SH-SY5Y (cell line): ENCODE data around the gene MCUR1.

Source experiments
- GATA2 ChIP-seq: IDR thresholded peaks from 2 replicates; pipeline ENCODE4 v1.6.1; 2011; ENCODE audit warnings: mild to moderate bottlenecking, low read depth, low read length
- GATA3 ChIP-seq: IDR thresholded peaks from 2 replicates; pipeline ENCODE4 v1.6.1; 2011; ENCODE audit warnings: low read depth, mild to moderate bottlenecking, low read length, moderate library complexity

DNA sequence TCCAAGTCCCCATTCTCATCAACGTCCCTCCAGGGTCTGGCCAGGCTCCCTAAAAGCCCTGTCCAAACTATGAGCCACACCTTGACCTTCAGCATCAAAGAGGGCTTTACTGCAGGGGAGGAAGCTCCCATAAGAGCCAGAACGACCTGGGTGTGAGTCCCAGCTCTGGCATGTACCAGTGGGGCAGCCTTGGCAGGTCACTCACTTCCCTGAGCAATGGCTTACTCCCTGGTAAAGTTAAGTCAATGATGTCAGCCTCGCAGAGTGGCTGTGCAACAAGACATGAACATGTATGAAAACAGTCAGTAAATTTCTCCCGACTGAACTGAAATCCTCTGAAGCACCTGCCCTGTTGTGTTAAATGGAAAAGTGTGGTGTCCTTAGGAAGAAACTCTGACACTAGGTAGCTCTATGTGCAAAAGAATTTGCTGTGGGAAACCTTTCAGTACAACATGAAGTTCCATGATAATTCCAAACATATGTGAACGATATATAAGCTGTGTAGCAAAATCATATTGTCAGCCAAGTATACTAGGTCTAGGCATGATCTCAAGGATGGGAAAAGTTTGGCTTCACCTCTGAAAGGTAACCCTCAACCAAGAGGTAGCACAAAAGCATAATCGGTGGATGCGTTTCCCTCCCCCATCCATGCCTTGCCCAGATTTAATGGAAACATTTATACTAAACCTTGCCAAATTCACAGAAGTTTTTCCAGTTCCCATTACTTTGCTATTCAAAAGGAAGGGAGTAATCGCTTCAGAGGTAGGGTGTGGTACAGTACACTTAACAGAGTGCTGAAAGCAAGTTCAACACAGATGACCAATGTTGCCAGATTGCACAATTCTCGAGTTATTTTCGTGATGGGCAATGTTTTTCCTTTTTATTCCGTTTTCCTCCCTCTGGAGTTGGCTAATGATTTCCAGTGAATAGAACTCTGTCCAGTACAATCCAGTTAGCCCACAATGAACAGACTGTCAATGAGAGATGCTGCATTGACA lies 53.8 kb downstream of the MCUR1 start:
- TF ChIP-seq GATA3 (no peak), GATA2 (no peak)
